Camera-type eye (tissue), 1 donor: ENCODE results near the gene HSF2BP. TPM values are rescaled to one million over a fixed set of nuclear protein-coding genes. Genes with fewer than 3 reads are reported as not detected.

Experiments used
- total RNA-seq: library from RNA; depleted of rRNA; stranded (reverse); fragments of >200 nt; gene quantifications from one replicate; pipeline ENCODE4 v1.2.3, GENCODE V29; 2014

The HSF2BP gene
- 2.9 TPM for total RNA-seq

DNA sequence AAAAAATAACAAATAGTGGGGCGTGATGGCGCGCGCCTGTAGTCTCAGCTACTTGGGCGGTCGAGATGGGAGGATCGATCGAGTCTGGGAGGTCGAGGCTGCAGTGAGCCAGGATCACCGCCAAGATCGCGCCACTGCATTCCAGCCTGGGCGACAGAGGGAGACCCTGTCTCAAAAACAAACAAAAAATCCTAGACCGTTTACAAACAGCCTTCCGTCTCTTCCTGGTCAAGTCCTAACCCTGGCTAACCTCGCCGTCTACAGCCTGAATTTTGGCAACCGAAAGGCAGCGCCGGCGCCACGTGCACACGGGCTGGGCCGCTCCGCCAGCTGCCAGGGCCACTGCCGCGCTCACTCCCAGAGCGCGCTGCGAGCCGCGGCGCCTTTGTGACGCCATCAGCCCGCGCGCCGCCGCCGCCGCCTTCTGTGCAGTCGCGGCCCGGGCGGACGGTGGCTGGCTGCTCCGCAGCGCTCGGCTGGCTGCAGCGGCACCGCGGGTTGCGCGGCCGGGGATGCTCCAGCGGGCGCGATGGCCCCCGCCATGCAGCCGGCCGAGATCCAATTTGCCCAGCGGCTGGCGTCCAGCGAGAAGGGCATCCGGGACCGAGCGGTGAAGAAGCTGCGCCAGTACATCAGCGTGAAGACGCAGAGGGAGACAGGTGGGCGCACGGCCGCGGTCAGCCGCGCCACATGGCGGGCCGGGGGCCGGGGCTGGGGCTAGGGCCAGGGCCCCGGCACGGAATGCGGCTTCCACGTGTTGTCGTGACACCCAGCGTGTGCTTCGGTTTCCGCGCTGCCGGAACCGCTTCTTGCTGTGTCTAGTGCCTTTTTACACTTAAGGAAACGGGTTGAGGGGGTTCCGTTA, at the start of gene HSF2BP, which contains the start of gene RRP1B:
Gene HSF2BP, minus strand, starts transcription at position 353 of the 865 bp plus-strand sequence. CDS start 1,392 bp downstream, outside the sequence.
Gene RRP1B, plus strand, starts transcription at position 425 of the 865 bp plus-strand sequence. Its CDS starts 105 bp downstream, at position 530.

Other genes with a start within 250 kb of the HSF2BP start
- 49.3 TPM for gene SIK1, start 232.4 kb downstream of the HSF2BP start, total RNA-seq
- 29.2 TPM for gene RRP1B, start 72 bp upstream of the HSF2BP start, total RNA-seq
- gene PDXK, start 59.6 kb upstream of the HSF2BP start, total RNA-seq, result 67.3 TPM
- 6.3 TPM for gene CSTB, start 116.8 kb upstream of the HSF2BP start, total RNA-seq
- 24.2 TPM for gene RRP1, start 130.1 kb upstream of the HSF2BP start, total RNA-seq
- gene AGPAT3, start 205.7 kb upstream of the HSF2BP start, total RNA-seq, result 74.8 TPM